ENCODE results near the gene SOWAHA. TPM values are rescaled to one million over a fixed set of nuclear protein-coding genes. Genes with fewer than 3 reads are reported as not detected.
A peak's percentile ranks its signal among the peaks of the same experiment; 100 is the strongest.

Gene SOWAHA
- total and polyA plus RNA-seq, 2 of the 4 experiments (the other 2 are of a cell fraction) = 0.03 TPM; not detected in 1

- H3K27me3 ChIP-seq (ENCODE audit: control insufficient read depth, insufficient read depth, low read length) = no peaks in the 10 kb centered on the region
- intact Hi-C loops (cut with micrococcal nuclease) (no loop called here), dilution Hi-C loops (cut with HindIII; ENCODE audit: low sequenced_read_pairs, unreplicated experiment) (no loop called here), in situ Hi-C loops (cut with MboI; ENCODE audit: low sequenced_read_pairs) (no loop called here)
- BruUV-seq (replicated peaks) = no TSS peak
- H3K79me1 ChIP-seq (ENCODE audit: low read depth in 1 of 2, low read length in 2 of 2) = peaks cover 44 to 86% of the 10 kb centered on the region in 2 experiments
- POLR2A ChIA-PET (ENCODE audit: unreplicated experiment) = no interaction called here
- H3K4ac ChIP-seq (ENCODE audit: low read depth, low read length) = no peak overlapping the region
- no peak overlapping the region for H2BK120ac ChIP-seq (ENCODE audit: low read depth, low read length)
- H3K4me2 ChIP-seq (ENCODE audit: low read depth, low read length) = no peak overlapping the region
- no peak overlapping the region for H2BK20ac ChIP-seq (ENCODE audit: low read depth, low read length)
- H2BK15ac ChIP-seq (ENCODE audit: low read depth, low read length) = no peak overlapping the region
- H3K36me3 ChIP-seq (ENCODE audit: control insufficient read depth, insufficient read depth, low read length) = no peaks in the 10 kb centered on the region
- peaks cover 54% of the 10 kb centered on the region for H3K9me1 ChIP-seq (ENCODE audit: insufficient read depth, low read length)
- CTCF ChIA-PET = no interaction called here
- H3K27ac ChIP-seq (ENCODE audit: insufficient read depth, low read length) = no peak overlapping the region
- H3K23ac ChIP-seq (ENCODE audit: low read depth, low read length) = no peak overlapping the region
- WGBS, 2 experiments (ENCODE audit: extremely low coverage in 2 of 2, insufficient read length in 1 of 2) = 94% methylated on average over 5 of the region's 8 CpGs; no CpG with 5 or more reads in 1 of the 2 experiments
- no peak overlapping the region for H4K5ac ChIP-seq (ENCODE audit: low read depth, low read length)
- no peak overlapping the region for H2BK5ac ChIP-seq (ENCODE audit: low read depth, low read length, poor library complexity, severe bottlenecking)
- no peak overlapping the region for H3K4me3 ChIP-seq (ENCODE audit: insufficient read depth, low read depth, low read length)
- H3K4me1 ChIP-seq (ENCODE audit: control insufficient read depth, insufficient read depth, low read length) = peaks cover 28% of the 10 kb centered on the region
- H3K9me3 ChIP-seq (ENCODE audit: control insufficient read depth, insufficient read depth, low read length) = no peaks in the 10 kb centered on the region
- no peak overlapping the region for H4K8ac ChIP-seq (ENCODE audit: low read depth in 2 of 2, low read length in 2 of 2)
- H3K14ac ChIP-seq (replicated peaks; ENCODE audit: low read depth, low read length) = peak overlapping the region; percentile 8; the same call in 1 of the 2 replicates
- ATAC-seq (ENCODE audit: low read depth) = no peak
- H2AFZ ChIP-seq (replicated peaks; ENCODE audit: low read length, poor library complexity) = no peak overlapping the region
- no peak overlapping the region for H2AK9ac ChIP-seq (replicated peaks; ENCODE audit: low read depth, low read length, poor library complexity)
- DNase-seq = no peak
- H4K20me1 ChIP-seq (ENCODE audit: insufficient read depth, low read length) = peaks cover 63% of the 10 kb centered on the region
- H3K56ac ChIP-seq (ENCODE audit: extremely low read depth, insufficient read depth, low read length) = no peak overlapping the region
- H3K9ac ChIP-seq (ENCODE audit: low read depth, low read length) = no peak overlapping the region
- no peak overlapping the region for H3K18ac ChIP-seq (ENCODE audit: low read depth, low read length)
- TF ChIP-seq POLR2A (IDR thresholded peaks at IDR 0.05; ENCODE audit: low read depth, low read length) (no peak), CHD1 (IDR thresholded peaks at IDR 0.05; ENCODE audit: low read depth, low read length) (no peak), CEBPB (IDR thresholded peaks at IDR 0.05; ENCODE audit: low read depth, low read length) (no peak), USF2 (IDR thresholded peaks at IDR 0.05; ENCODE audit: low read depth, low read length) (no peak), MAZ (IDR thresholded peaks at IDR 0.05; ENCODE audit: borderline replicate concordance, low read depth, low read length) (no peak), RAD21 (IDR thresholded peaks at IDR 0.05; ENCODE audit: low read length) (no peak), MAFK (IDR thresholded peaks at IDR 0.05; ENCODE audit: low read depth, low read length) (no peak), MXI1 (IDR thresholded peaks at IDR 0.05; ENCODE audit: borderline replicate concordance, low read depth, low read length) (no peak), FOS (IDR thresholded peaks at IDR 0.05; ENCODE audit: low read depth, low read length) (no peak), RFX5 (IDR thresholded peaks at IDR 0.05; ENCODE audit: low read depth, low read length) (no peak), SMC3 (IDR thresholded peaks at IDR 0.05; ENCODE audit: low read depth, low read length) (no peak), ELK1 (IDR thresholded peaks at IDR 0.05; ENCODE audit: borderline replicate concordance, low read depth, low read length) (no peak), RCOR1 (IDR thresholded peaks at IDR 0.05; ENCODE audit: insufficient replicate concordance, low read length) (no peak), BHLHE40 (IDR thresholded peaks at IDR 0.05; ENCODE audit: low read depth, low read length) (no peak), CTCF (conservative IDR thresholded peaks at IDR 0.05; ENCODE audit: low read depth, low read length) (no peak), NFE2L2 (IDR thresholded peaks at IDR 0.05; ENCODE audit: low read depth, low read length) (no peak)
- no peak overlapping the region for H4K91ac ChIP-seq (ENCODE audit: insufficient read depth, low read depth, low read length)
- H2AK5ac ChIP-seq (ENCODE audit: low read depth, low read length) = no peak overlapping the region; the same call in 1 of the 2 replicates
Observed at GRCh38 chr5:132772291-132773070, 40.6 kb upstream of the SOWAHA start.
